Measurements from ENCODE around the gene IL34. TPM values are rescaled to one million over a fixed set of nuclear protein-coding genes. Genes with fewer than 3 reads are reported as not detected.

Gene IL34
- total and polyA plus RNA-seq, 2 experiments from 2014 or later: not detected

DNA sequence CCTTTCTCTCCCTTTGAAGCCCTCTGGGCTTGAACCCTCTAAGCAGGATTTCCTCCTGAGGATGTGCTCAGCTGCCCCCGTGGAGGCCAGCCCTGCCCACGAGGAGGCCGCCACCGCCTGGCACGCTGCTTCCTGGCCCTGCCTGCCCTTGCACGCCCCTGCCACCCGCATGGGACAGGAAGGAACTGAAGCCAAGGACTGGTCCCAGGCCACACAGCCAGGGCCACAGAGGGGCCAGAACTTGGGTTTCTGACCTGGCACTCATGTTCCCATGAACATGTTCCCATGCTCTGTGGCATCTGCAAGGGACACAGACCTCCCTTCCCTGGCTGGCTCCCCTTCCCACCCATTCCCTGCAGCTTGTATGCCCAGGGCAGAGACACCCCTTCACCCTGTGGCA lies 63.6 kb downstream of the IL34 start:
- H3K4me2 ChIP-seq (ENCODE audit: unreplicated experiment): no peak overlapping the region
- TF ChIP-seq EZH2 (IDR thresholded peaks at IDR 0.05; ENCODE audit: insufficient read depth, poor library complexity, severe bottlenecking) (no peak), EZH2phosphoT487 (IDR thresholded peaks at IDR 0.05; ENCODE audit: insufficient read depth, low read depth) (no peak)
- H3F3A ChIP-seq (ENCODE audit: insufficient read depth): peaks cover 14% of the 10 kb centered on the region
- H3K9ac ChIP-seq: no peak overlapping the region
- H3K36me3 ChIP-seq (ENCODE audit: low read depth): no peaks in the 10 kb centered on the region
- H3K27ac ChIP-seq: no peak overlapping the region
- 87 to 92% methylated on average over 7 of the region's 7 CpGs for WGBS, 2 experiments (ENCODE audit: low coverage in 1 of 2, low lambda C conversion rate in 2 of 2, missing lambda C conversion rate in 2 of 2)
- no peaks in the 10 kb centered on the region for H3K27me3 ChIP-seq (replicated peaks; ENCODE audit: insufficient read depth)
- H4K20me1 ChIP-seq (ENCODE audit: insufficient read depth): no peaks in the 10 kb centered on the region
- H3K4me1 ChIP-seq (ENCODE audit: insufficient read depth): peaks cover 41% of the 10 kb centered on the region
- no peak for DNase-seq
- H3K4me3 ChIP-seq: no peak overlapping the region
- no peaks in the 10 kb centered on the region for H3K79me2 ChIP-seq (ENCODE audit: insufficient read depth)
- in situ Hi-C loops (cut with MboI): no loop called here
- H3K9me3 ChIP-seq (ENCODE audit: low read depth): no peaks in the 10 kb centered on the region
- no peak overlapping the region for H2AFZ ChIP-seq
- no peaks in the 10 kb centered on the region for H3K9me2 ChIP-seq (ENCODE audit: insufficient read depth)

Other genes starting within 250 kb of the IL34 start
- 28.8 and 32.5 TPM in 2 replicates for gene ST3GAL2, start 207.5 kb upstream of the IL34 start, total RNA-seq (2014; rRNA removed; shearing (Covaris generic))
- 10.8 and 13.3 TPM in 2 replicates for gene ST3GAL2, start 207.5 kb upstream of the IL34 start, polyA plus RNA-seq (2016; fragmentation: Nextera tagmentation; extraction: Ambion mirVana)
- 6.1 and 6.8 TPM in 2 replicates for gene FCSK, start 192.0 kb upstream of the IL34 start, total RNA-seq (2014; rRNA removed; shearing (Covaris generic))
- gene FCSK, start 192.0 kb upstream of the IL34 start, polyA plus RNA-seq (2016; fragmentation: Nextera tagmentation; extraction: Ambion mirVana): 2.2 and 2.6 TPM in 2 replicates
- 66.4 and 83.2 TPM in 2 replicates for gene COG4, start 123.0 kb upstream of the IL34 start, total RNA-seq (2014; rRNA removed; shearing (Covaris generic))
- gene COG4, start 123.0 kb upstream of the IL34 start, polyA plus RNA-seq (2016; fragmentation: Nextera tagmentation; extraction: Ambion mirVana): 59.0 and 60.6 TPM in 2 replicates
- gene SF3B3, start 122.7 kb upstream of the IL34 start, total RNA-seq (2014; rRNA removed; shearing (Covaris generic)): 69.3 and 166 TPM in 2 replicates
- gene SF3B3, start 122.7 kb upstream of the IL34 start, polyA plus RNA-seq (2016; fragmentation: Nextera tagmentation; extraction: Ambion mirVana): 185 TPM in 2 replicates
- 13.2 and 23.7 TPM in 2 replicates for gene MTSS2, start 39.5 kb downstream of the IL34 start, total RNA-seq (2014; rRNA removed; shearing (Covaris generic))
- gene MTSS2, start 39.5 kb downstream of the IL34 start, polyA plus RNA-seq (2016; fragmentation: Nextera tagmentation; extraction: Ambion mirVana): 0.43 and 0.44 TPM in 2 replicates
- gene VAC14, start 154.6 kb downstream of the IL34 start, total RNA-seq (2014; rRNA removed; shearing (Covaris generic)): 32.4 and 38.7 TPM in 2 replicates
- gene VAC14, start 154.6 kb downstream of the IL34 start, polyA plus RNA-seq (2016; fragmentation: Nextera tagmentation; extraction: Ambion mirVana): 25.8 and 27.1 TPM in 2 replicates